Right lobe of liver (tissue), 6 donors: ENCODE measurements around the gene TRIM71. TPM values are rescaled to one million over a fixed set of nuclear protein-coding genes. Genes with fewer than 3 reads are reported as not detected.
"Not testable (repeated sequence)": the region's sequence is repeated elsewhere in the genome, so short reads cannot be mapped to it uniquely, and the experiment has no call there.

Source experiments
- ATAC-seq, 4 donors: fragments of 200-7000 bp; cut with Tn5 transposase; one replicate each; pipeline ENCODE4 v1.9.1; 2020; ENCODE audit warnings: mild to moderate bottlenecking in 4 of 4, moderate library complexity in 4 of 4
- DNase-seq, 3 donors: peaks; one replicate each; pipeline ENCODE4 v3.0.0-alpha.2; 2020
- H3K27ac ChIP-seq, 3 donors: fragments of 200-600 bp; one replicate each; pipeline ENCODE4 v1.8.0; 2022
- H3K27me3 ChIP-seq, 2 donors: fragments of 200-600 bp; one replicate each; pipeline ENCODE4 v1.8.0; 2022
- H3K36me3 ChIP-seq, 4 donors: fragments of 200-600 bp; sonication (generic) in 1 of 4; one replicate each; pipeline versions ENCODE4 v1.5.1 to v1.8.0; 2017 to 2022; ENCODE audit warnings: control low read depth in 1 of 4
- H3K4me1 ChIP-seq, 4 donors: fragments of 200-600 bp; sonication (generic) in 1 of 4; one replicate each; pipeline versions ENCODE4 v1.5.1 to v1.8.0; 2017 to 2022; ENCODE audit warnings: control low read depth in 1 of 4
- H3K4me3 ChIP-seq, 3 donors: fragments of 200-600 bp; one replicate each; pipeline ENCODE4 v1.8.0; 2022
- H3K9me3 ChIP-seq, 4 donors: fragments of 200-600 bp; sonication (generic) in 1 of 4; one replicate each; pipeline versions ENCODE4 v1.5.1 to v1.8.0; 2017 to 2022; ENCODE audit warnings: control low read depth in 1 of 4
- CTCF ChIP-seq, 4 donors: fragments of 200-600 bp in 3 of 4; fragments of 450-650 bp in 1 of 4; IDR thresholded peaks; one replicate each; pipeline versions ENCODE4 v1.5.1 to v1.8.0; 2016 to 2022; ENCODE audit warnings: antibody characterized with exemption in 4 of 4, mild to moderate bottlenecking in 2 of 4
- POLR2A ChIP-seq: fragments of 450-650 bp; IDR thresholded peaks from one replicate; pipeline ENCODE4 v1.6.1; 2017; ENCODE audit warnings: antibody characterized with exemption, mild to moderate bottlenecking
- WGBS: methylation state at CpG from one replicate; pipeline ENCODE4 v1.1.6; 2018; ENCODE audit warnings: low coverage, low lambda C conversion rate; ENCODE audit not compliant: insufficient coverage; ENCODE audit errors: missing lambda C conversion rate; 5-methylcytosine and 5-hydroxymethylcytosine counted together
- intact Hi-C, 2 donors: fragments of 100-400 bp; cut with DNase I; formaldehyde crosslinking; loops; one replicate each; pipeline versions ENCODE4 v1.11.2 to v1.14.1; 2022
- total RNA-seq, 6 experiments: library from RNA; depleted of rRNA in 2 of 6; stranded (reverse); fragments of >200 nt in 2 of 6; fragmentation: NEBNext Ultra II Directional in 3 of 6; extraction: Animal tissue kit (Norgen Biotek cat#: 25700) in 3 of 6; gene quantifications; one replicate each; pipeline versions ENCODE4 v1.1.0 to v1.2.4, GENCODE V29; 2016 to 2023
- donor health status: DM: no; HTN: yes; CAD: no.
- donor health status: DM: no; HTN: no; CAD: no.
- donor health status: DM: no; HTN: no; CAD: no.
- donor health status: DM: no; HTN: yes; CAD: no.
- donor health status: DM: no; HTN: yes; CAD: no.

TRIM71 gene
- total RNA-seq, 6 experiments from 2014 or later, result not detected

- DNase-seq (no peak), ATAC-seq (no peak)
- WGBS, result 80% methylated on average over 14 of the region's 17 CpGs
- intact Hi-C loops, result no loop called here
- Histone ChIP-seq H3K36me3 (no peaks in the 10 kb centered on the region), H3K4me1 (no peaks in the 10 kb centered on the region), H3K27ac (no peak overlapping the region), H3K9me3 (no peaks in the 10 kb centered on the region), H3K4me3 (no peak overlapping the region), H3K27me3 (no peaks in the 10 kb centered on the region)
- TF ChIP-seq POLR2A (no peak), CTCF (IDR thresholded peaks at IDR 0.05) (no peak)
Observed at GRCh38 chr3:32843510-32844321, 25.9 kb downstream of the TRIM71 start.

- Histone ChIP-seq H3K4me1 (no peaks in the 10 kb centered on the region), H3K36me3 (no peaks in the 10 kb centered on the region), H3K9me3 (no peaks in the 10 kb centered on the region), H3K27ac (no peak overlapping the region), H3K27me3 (no peaks in the 10 kb centered on the region), H3K4me3 (no peak overlapping the region)
- DNase-seq (no peak), ATAC-seq (no peak)
- WGBS, result 86% methylated on average over 6 of the region's 7 CpGs
- intact Hi-C loops, result no loop called here
- TF ChIP-seq POLR2A (no peak), CTCF (IDR thresholded peaks at IDR 0.05) (no peak)
Observed at GRCh38 chr3:32844322-32844654, 26.5 kb downstream of the TRIM71 start.

- H3K4me3 ChIP-seq, result no peak overlapping the region
- no peaks in the 10 kb centered on the region for H3K4me1 ChIP-seq
- DNase-seq (no peak), ATAC-seq (peak in 2 of 4 donors; percentile 33 to 39)
- H3K27ac ChIP-seq, result no peak overlapping the region
- TF ChIP-seq POLR2A, result no peak
- no peak for TF ChIP-seq CTCF (IDR thresholded peaks at IDR 0.05)
- no peaks in the 10 kb centered on the region for H3K36me3 ChIP-seq
- WGBS, result 60% methylated on average over 1 of the region's 1 CpG
- intact Hi-C loops, result no loop called here
- H3K9me3 ChIP-seq, result no peaks in the 10 kb centered on the region
- H3K27me3 ChIP-seq, result no peaks in the 10 kb centered on the region
Observed at GRCh38 chr3:32844914-32845313, 27.1 kb downstream of the TRIM71 start.

GRCh38 chr3:32845546-32845945 is 27.7 kb downstream of the TRIM71 start:
- not testable (repeated sequence) for ATAC-seq

GRCh38 chr3:32847045-32847444 is 29.2 kb downstream of the TRIM71 start:
- H3K27ac ChIP-seq, H3K4me3 ChIP-seq, H3K9me3 ChIP-seq, H3K4me1 ChIP-seq, DNase-seq, H3K36me3 ChIP-seq, H3K27me3 ChIP-seq, intact Hi-C loops, ATAC-seq: not testable (repeated sequence)
- WGBS, result 75% methylated on average over 6 of the region's 15 CpGs

More at GRCh38 chr3:32845546-32845945, 27.7 kb downstream of the TRIM71 start:
- H3K9me3 ChIP-seq, H3K4me3 ChIP-seq, H3K36me3 ChIP-seq, intact Hi-C loops, H3K4me1 ChIP-seq, H3K27ac ChIP-seq, H3K27me3 ChIP-seq, DNase-seq: not testable (repeated sequence)
- 80% methylated on average over 6 of the region's 6 CpGs for WGBS
